ENCODE measurements around the gene ERLIN1. TPM values are rescaled to one million over a fixed set of nuclear protein-coding genes. Genes with fewer than 3 reads are reported as not detected.

The ERLIN1 gene
- total and polyA plus RNA-seq, 4 donors, result 21.7 to 85.4 (median 70.0) TPM

- no peaks in the 10 kb centered on the region for H3K36me3 ChIP-seq (ENCODE audit: control insufficient read depth in 4 of 4, insufficient read depth in 3 of 4, low read depth in 1 of 4, low read length in 3 of 4)
- H3K9me3 ChIP-seq (ENCODE audit: control insufficient read depth in 4 of 4, low read length in 3 of 4), result no peaks in the 10 kb centered on the region
- no peaks in the 10 kb centered on the region for H3K27me3 ChIP-seq (ENCODE audit: control insufficient read depth in 4 of 4, insufficient read depth in 4 of 4, low read length in 3 of 4)
- H3K27ac ChIP-seq (ENCODE audit: low read depth in 1 of 2, low read length in 2 of 2), result no peak overlapping the region
- no peak overlapping the region for H3K9ac ChIP-seq (ENCODE audit: low read depth in 1 of 2, low read length in 2 of 2)
- H3K4me3 ChIP-seq (ENCODE audit: low read depth in 1 of 3, low read length in 3 of 3), result no peak overlapping the region
- no peak for DNase-seq (ENCODE audit: low spot score)
- 94% methylated on average over 2 of the region's 2 CpGs for WGBS
- TF ChIP-seq ZBTB33 (IDR thresholded peaks at IDR 0.05) (no peak), YY1 (IDR thresholded peaks at IDR 0.05) (no peak), RXRA (IDR thresholded peaks at IDR 0.05) (no peak), MAX (IDR thresholded peaks at IDR 0.05) (no peak), TAF1 (conservative IDR thresholded peaks at IDR 0.05) (no peak)
- TF ChIP-seq, protein P1, sequence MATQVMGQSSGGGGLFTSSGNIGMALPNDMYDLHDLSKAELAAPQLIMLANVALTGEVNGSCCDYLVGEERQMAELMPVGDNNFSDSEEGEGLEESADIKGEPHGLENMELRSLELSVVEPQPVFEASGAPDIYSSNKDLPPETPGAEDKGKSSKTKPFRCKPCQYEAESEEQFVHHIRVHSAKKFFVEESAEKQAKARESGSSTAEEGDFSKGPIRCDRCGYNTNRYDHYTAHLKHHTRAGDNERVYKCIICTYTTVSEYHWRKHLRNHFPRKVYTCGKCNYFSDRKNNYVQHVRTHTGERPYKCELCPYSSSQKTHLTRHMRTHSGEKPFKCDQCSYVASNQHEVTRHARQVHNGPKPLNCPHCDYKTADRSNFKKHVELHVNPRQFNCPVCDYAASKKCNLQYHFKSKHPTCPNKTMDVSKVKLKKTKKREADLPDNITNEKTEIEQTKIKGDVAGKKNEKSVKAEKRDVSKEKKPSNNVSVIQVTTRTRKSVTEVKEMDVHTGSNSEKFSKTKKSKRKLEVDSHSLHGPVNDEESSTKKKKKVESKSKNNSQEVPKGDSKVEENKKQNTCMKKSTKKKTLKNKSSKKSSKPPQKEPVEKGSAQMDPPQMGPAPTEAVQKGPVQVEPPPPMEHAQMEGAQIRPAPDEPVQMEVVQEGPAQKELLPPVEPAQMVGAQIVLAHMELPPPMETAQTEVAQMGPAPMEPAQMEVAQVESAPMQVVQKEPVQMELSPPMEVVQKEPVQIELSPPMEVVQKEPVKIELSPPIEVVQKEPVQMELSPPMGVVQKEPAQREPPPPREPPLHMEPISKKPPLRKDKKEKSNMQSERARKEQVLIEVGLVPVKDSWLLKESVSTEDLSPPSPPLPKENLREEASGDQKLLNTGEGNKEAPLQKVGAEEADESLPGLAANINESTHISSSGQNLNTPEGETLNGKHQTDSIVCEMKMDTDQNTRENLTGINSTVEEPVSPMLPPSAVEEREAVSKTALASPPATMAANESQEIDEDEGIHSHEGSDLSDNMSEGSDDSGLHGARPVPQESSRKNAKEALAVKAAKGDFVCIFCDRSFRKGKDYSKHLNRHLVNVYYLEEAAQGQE (IDR thresholded peaks at IDR 0.05), result no peak
- TF ChIP-seq, protein P2, sequence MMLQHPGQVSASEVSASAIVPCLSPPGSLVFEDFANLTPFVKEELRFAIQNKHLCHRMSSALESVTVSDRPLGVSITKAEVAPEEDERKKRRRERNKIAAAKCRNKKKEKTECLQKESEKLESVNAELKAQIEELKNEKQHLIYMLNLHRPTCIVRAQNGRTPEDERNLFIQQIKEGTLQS (IDR thresholded peaks at IDR 0.05), result no peak
- H3K4me1 ChIP-seq (ENCODE audit: control insufficient read depth in 4 of 4, insufficient read depth in 4 of 4, low read length in 3 of 4), result no peaks in the 10 kb centered on the region
Measured at GRCh38 chr10:100120550-100120949, 65.3 kb downstream of the ERLIN1 start.

DNA sequence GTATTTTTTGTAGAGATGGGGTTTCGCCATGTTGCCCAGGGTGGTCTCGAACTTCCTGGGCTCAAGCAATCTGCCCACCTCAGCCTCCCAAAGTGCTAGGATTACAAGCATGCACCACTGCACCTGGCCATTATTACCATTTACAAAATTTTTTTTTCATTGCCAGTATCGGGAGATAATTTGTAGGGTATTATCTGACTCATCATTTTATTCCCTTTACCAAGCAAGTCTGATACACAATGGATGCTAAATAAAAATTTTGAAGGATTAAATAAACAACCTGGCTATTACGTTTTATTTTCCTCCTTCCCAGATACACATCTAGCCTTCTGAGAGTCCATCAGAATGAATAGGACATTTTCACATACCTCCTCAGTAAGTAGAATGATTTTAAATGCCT is 66.1 kb downstream of the ERLIN1 start:
- no peaks in the 10 kb centered on the region for H3K9me3 ChIP-seq (ENCODE audit: control insufficient read depth in 4 of 4, low read length in 3 of 4)
- no peaks in the 10 kb centered on the region for H3K4me1 ChIP-seq (ENCODE audit: control insufficient read depth in 4 of 4, insufficient read depth in 4 of 4, low read length in 3 of 4)
- H3K27me3 ChIP-seq (ENCODE audit: control insufficient read depth in 4 of 4, insufficient read depth in 4 of 4, low read length in 3 of 4), result no peaks in the 10 kb centered on the region
- H3K27ac ChIP-seq (ENCODE audit: low read depth in 1 of 2, low read length in 2 of 2), result no peak overlapping the region
- no peak overlapping the region for H3K9ac ChIP-seq (ENCODE audit: low read depth in 1 of 2, low read length in 2 of 2)
- 94% methylated on average over 4 of the region's 4 CpGs for WGBS
- no peaks in the 10 kb centered on the region for H3K36me3 ChIP-seq (ENCODE audit: control insufficient read depth in 4 of 4, insufficient read depth in 3 of 4, low read depth in 1 of 4, low read length in 3 of 4)
- DNase-seq (ENCODE audit: low spot score), result no peak
- H3K4me3 ChIP-seq (ENCODE audit: low read depth in 1 of 3, low read length in 3 of 3), result no peak overlapping the region
- TF ChIP-seq, protein P1 (IDR thresholded peaks at IDR 0.05), result no peak
- TF ChIP-seq, protein P3, sequence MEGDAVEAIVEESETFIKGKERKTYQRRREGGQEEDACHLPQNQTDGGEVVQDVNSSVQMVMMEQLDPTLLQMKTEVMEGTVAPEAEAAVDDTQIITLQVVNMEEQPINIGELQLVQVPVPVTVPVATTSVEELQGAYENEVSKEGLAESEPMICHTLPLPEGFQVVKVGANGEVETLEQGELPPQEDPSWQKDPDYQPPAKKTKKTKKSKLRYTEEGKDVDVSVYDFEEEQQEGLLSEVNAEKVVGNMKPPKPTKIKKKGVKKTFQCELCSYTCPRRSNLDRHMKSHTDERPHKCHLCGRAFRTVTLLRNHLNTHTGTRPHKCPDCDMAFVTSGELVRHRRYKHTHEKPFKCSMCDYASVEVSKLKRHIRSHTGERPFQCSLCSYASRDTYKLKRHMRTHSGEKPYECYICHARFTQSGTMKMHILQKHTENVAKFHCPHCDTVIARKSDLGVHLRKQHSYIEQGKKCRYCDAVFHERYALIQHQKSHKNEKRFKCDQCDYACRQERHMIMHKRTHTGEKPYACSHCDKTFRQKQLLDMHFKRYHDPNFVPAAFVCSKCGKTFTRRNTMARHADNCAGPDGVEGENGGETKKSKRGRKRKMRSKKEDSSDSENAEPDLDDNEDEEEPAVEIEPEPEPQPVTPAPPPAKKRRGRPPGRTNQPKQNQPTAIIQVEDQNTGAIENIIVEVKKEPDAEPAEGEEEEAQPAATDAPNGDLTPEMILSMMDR (IDR thresholded peaks at IDR 0.05; ENCODE audit: low read depth, low read length, missing input control), result no peak
- TF ChIP-seq SP1 (IDR thresholded peaks at IDR 0.05) (no peak), GABPA (IDR thresholded peaks at IDR 0.05 in 1 of 2, conservative IDR thresholded peaks at IDR 0.05 in 1 of 2) (no peak)
